HG03520 (cell line): ENCODE data around the gene PDE7B.

Experiments used
- ATAC-seq: cut with Tn5 transposase; IDR thresholded peaks from one replicate; pipeline ENCODE4 v1.9.1; 2021; ENCODE audit warnings: mild to moderate bottlenecking, moderate library complexity; ENCODE audit not compliant: unreplicated experiment

Gene PDE7B

GRCh38 chr6:135976585-135976984 is 125.1 kb downstream of the PDE7B start:
- ATAC-seq: no peak

GRCh38 chr6:135983093-135983492 is 131.6 kb downstream of the PDE7B start:
- ATAC-seq: no peak

GRCh38 chr6:135983718-135984343 is 132.3 kb downstream of the PDE7B start:
- no peak for ATAC-seq

GRCh38 chr6:135985471-135985870 is 134.0 kb downstream of the PDE7B start:
- no peak for ATAC-seq

- ATAC-seq: no peak
Observed at GRCh38 chr6:135987226-135987625, 135.7 kb downstream of the PDE7B start.

- no peak for ATAC-seq
Observed at GRCh38 chr6:135990439-135990838, 138.9 kb downstream of the PDE7B start.

- no peak for ATAC-seq
Observed at GRCh38 chr6:135990855-135991464, 139.5 kb downstream of the PDE7B start.

GRCh38 chr6:135992739-135993138 is 141.2 kb downstream of the PDE7B start:
- ATAC-seq: no peak

GRCh38 chr6:135993361-135993760 is 141.9 kb downstream of the PDE7B start:
- no peak for ATAC-seq

- no peak for ATAC-seq
Observed at GRCh38 chr6:135994857-135995544, 143.5 kb downstream of the PDE7B start.

- no peak for ATAC-seq
Observed at GRCh38 chr6:135995545-135995898, 144.0 kb downstream of the PDE7B start.

- no peak for ATAC-seq
Observed at GRCh38 chr6:135996668-135997067, 145.2 kb downstream of the PDE7B start.

GRCh38 chr6:135999393-135999792 is 147.9 kb downstream of the PDE7B start:
- ATAC-seq: no peak

- ATAC-seq: no peak
Observed at GRCh38 chr6:136007345-136007744, 155.8 kb downstream of the PDE7B start.

- ATAC-seq: no peak
Observed at GRCh38 chr6:136011475-136011874, 160.0 kb downstream of the PDE7B start.

- no peak for ATAC-seq
Observed at GRCh38 chr6:136012198-136012887, 160.8 kb downstream of the PDE7B start.

GRCh38 chr6:136012943-136013342 is 161.4 kb downstream of the PDE7B start:
- ATAC-seq: no peak

- ATAC-seq: no peak
Observed at GRCh38 chr6:136014454-136015437, 163.2 kb downstream of the PDE7B start.

GRCh38 chr6:136015531-136015930 is 164.0 kb downstream of the PDE7B start:
- no peak for ATAC-seq
